Heart right ventricle (tissue), 16 donors: ENCODE data around the gene UNC5CL. TPM values are rescaled to one million over a fixed set of nuclear protein-coding genes. Genes with fewer than 3 reads are reported as not detected.

Experiments used
- ATAC-seq, 8 donors: fragments of 200-7000 bp; cut with Tn5 transposase; one replicate each; pipeline ENCODE4 v1.9.1; 2020; ENCODE audit warnings: mild to moderate bottlenecking in 8 of 8, moderate library complexity in 8 of 8, moderate number of reproducible peaks in 1 of 8
- DNase-seq, 2 donors: peaks; one replicate each; pipeline ENCODE4 v3.0.0-alpha.2; 2020
- H3K27ac ChIP-seq, 10 donors: fragments of 200-600 bp; sonication (generic) in 2 of 10; one replicate each; pipeline versions ENCODE4 v1.5.0 to v1.8.0; 2020 to 2022; ENCODE audit warnings: mild to moderate bottlenecking in 3 of 10
- H3K27me3 ChIP-seq, 7 donors: fragments of 200-600 bp; one replicate each; pipeline ENCODE4 v1.8.0; 2021 to 2022; ENCODE audit warnings: mild to moderate bottlenecking in 2 of 7
- H3K36me3 ChIP-seq, 9 donors: fragments of 200-600 bp; sonication (generic) in 1 of 9; one replicate each; pipeline versions ENCODE4 v1.5.0 to v1.8.0; 2020 to 2022; ENCODE audit warnings: mild to moderate bottlenecking in 2 of 9
- H3K4me1 ChIP-seq, 9 donors: fragments of 200-600 bp; sonication (generic) in 1 of 9; one replicate each; pipeline versions ENCODE4 v1.5.0 to v1.8.0; 2020 to 2022; ENCODE audit warnings: mild to moderate bottlenecking in 4 of 9
- H3K4me3 ChIP-seq, 10 donors: fragments of 200-600 bp; sonication (generic) in 2 of 10; one replicate each; pipeline versions ENCODE4 v1.5.0 to v1.8.0; 2020 to 2022; ENCODE audit warnings: mild to moderate bottlenecking in 7 of 10, moderate library complexity in 2 of 10
- H3K9me3 ChIP-seq, 11 donors: fragments of 200-600 bp in 10 of 11; sonication (generic) in 2 of 11; one replicate each; pipeline versions ENCODE4 v1.5.0 to v1.8.0; 2013 to 2022; ENCODE audit warnings: mild to moderate bottlenecking in 2 of 11, control low read depth in 1 of 11, moderate library complexity in 1 of 11
- CTCF ChIP-seq, 9 donors: fragments of 200-600 bp; sonication (generic) in 2 of 9; IDR thresholded peaks; one replicate each; pipeline versions ENCODE4 v1.5.0 to v1.8.0; 2021 to 2022; ENCODE audit warnings: antibody characterized with exemption in 9 of 9, mild to moderate bottlenecking in 5 of 9, moderate library complexity in 1 of 9
- WGBS, 2 donors: extraction: QIAGEN DNeasy Blood & Tissue Kit; methylation state at CpG; one replicate each; pipeline ENCODE4 v1.1.7; 2013; ENCODE audit warnings: inconsistent platforms in 1 of 2; 5-methylcytosine and 5-hydroxymethylcytosine counted together
- intact Hi-C, 10 donors: fragments of 100-400 bp; cut with DNase I; formaldehyde crosslinking; loops; one replicate each; pipeline versions ENCODE4 v1.11.1 to v1.14.2; 2022
- polyA plus RNA-seq, 2 donors: library from polyadenylated mRNA; stranded (reverse); fragments of 200-250 nt; gene quantifications; one replicate each; pipeline ENCODE4 v1.2.3, GENCODE V29; 2013
- total RNA-seq, 10 donors: library from RNA; stranded (reverse); fragmentation: NEBNext Ultra II Directional in 3 of 10; extraction: Animal tissue kit (Norgen Biotek cat#: 25700) in 3 of 10; gene quantifications; one replicate each; pipeline versions ENCODE4 v1.2.1 to v1.2.4, GENCODE V29; 2021 to 2023
- donor health status: Arrhythmogenic right ventricular cardiomyopathy.
- donor health status: ischemic (EF 13 %, LVEDD 7.1; RV severe dilation, severe dysfunction).
- donor health status: healthy with polysubstance abuse.
- donor health status: DM: no; HTN: yes; CAD: no.
- donor health status: DM: no; HTN: no; CAD: no.
- donor health status: ischemic (EF 25% LVEDD 6.9; RV normal size, moderate dysfunction).
- donor health status: ischemic (EF 25% LVEDD 5.7; RV mildly dilated, moderate dysfunction).
- donor health status: healthy.
- donor health status: DM: yes; HTN: yes; CAD: no.
- donor health status: Ischemic cardiomyopathy.
- donor health status: ischemic (EF 35%, LVEDD 5.7; RV mildly dilated, moderate dysfunction).
- donor health status: nonischemic (EF 11% LVEDD 7.7; RV severe dilation, severe dysfunction).
- donor health status: DM: yes; HTN: yes; CAD: no.
- donor health status: PGD.
- donor health status: ischemic (EF 29% LVEDD 5.4; RV normal size, mild dysfunction).
- donor health status: nonischemic (EF 23%, LVEDD 6.1; RV moderate dilation, normal function).

UNC5CL gene
- total and polyA plus RNA-seq, 12 donors = 0.19 to 1.9 (median 0.45) TPM

DNA sequence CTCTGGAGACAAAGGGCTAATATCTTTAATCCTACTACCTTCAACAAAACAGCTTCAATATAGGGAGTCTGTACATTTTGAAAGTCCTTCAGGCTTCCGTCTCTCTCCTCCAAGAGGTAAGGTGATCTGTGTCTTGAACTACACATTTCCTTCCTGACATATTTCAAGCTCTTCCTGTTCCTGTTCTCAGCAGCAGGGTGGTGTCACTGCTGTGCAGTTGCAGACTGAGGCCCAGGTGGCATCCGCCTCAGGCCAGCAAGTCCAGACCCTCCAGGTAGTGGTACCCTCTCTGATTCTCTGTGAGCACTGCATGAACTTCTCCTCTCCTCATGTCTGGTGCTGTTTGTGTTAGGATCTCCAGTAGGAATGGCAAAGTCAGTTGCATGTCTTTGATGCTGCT, 41.6 kb upstream of the UNC5CL start:
- Histone ChIP-seq H3K36me3 (peaks cover 0 to 72% (median 32%) of the 10 kb centered on the region in 9 donors), H3K9me3 (no peaks in the 10 kb centered on the region), H3K27me3 (no peaks in the 10 kb centered on the region), H3K27ac (peak overlapping the region in 1 of 10 donors; percentile 76), H3K4me1 (peaks cover 0 to 28% (median 10%) of the 10 kb centered on the region in 9 donors), H3K4me3 (no peak overlapping the region)
- DNase-seq = no peak
- WGBS, 2 donors = 66 to 74% methylated on average over 2 of the region's 2 CpGs
- no peak for TF ChIP-seq CTCF (IDR thresholded peaks at IDR 0.05)
- no peak for ATAC-seq
- intact Hi-C loops = no loop called here

- peaks cover 6 to 43% (median 26%) of the 10 kb centered on the region in 9 donors for H3K4me1 ChIP-seq
- intact Hi-C loops = no loop called here
- ATAC-seq = no peak
Observed at GRCh38 chr6:41079080-41079479, 40.1 kb upstream of the UNC5CL start.

GRCh38 chr6:41078101-41078500, 39.1 kb upstream of the UNC5CL start:
- ATAC-seq = no peak
- no peak overlapping the region for H3K27ac ChIP-seq
- no peaks in the 10 kb centered on the region for H3K9me3 ChIP-seq
- H3K4me1 ChIP-seq = peaks cover 6 to 45% (median 27%) of the 10 kb centered on the region in 9 donors
- H3K27me3 ChIP-seq = no peaks in the 10 kb centered on the region
- no peak overlapping the region for H3K4me3 ChIP-seq
- TF ChIP-seq CTCF (IDR thresholded peaks at IDR 0.05) = no peak
- WGBS, 2 donors = 92 to 94% methylated on average over 3 of the region's 3 CpGs
- peaks cover 0 to 47% (median 17%) of the 10 kb centered on the region in 9 donors for H3K36me3 ChIP-seq
- DNase-seq = no peak
- intact Hi-C loops = no loop called here

More at GRCh38 chr6:41079080-41079479, 40.1 kb upstream of the UNC5CL start:
- Histone ChIP-seq H3K9me3 (no peaks in the 10 kb centered on the region), H3K36me3 (peaks cover 0 to 56% (median 19%) of the 10 kb centered on the region in 9 donors), H3K27me3 (no peaks in the 10 kb centered on the region), H3K27ac (no peak overlapping the region), H3K4me3 (no peak overlapping the region)
- TF ChIP-seq CTCF (IDR thresholded peaks at IDR 0.05) = no peak
- DNase-seq = no peak
- 94 to 98% methylated on average over 1 of the region's 1 CpG for WGBS, 2 donors

DNA sequence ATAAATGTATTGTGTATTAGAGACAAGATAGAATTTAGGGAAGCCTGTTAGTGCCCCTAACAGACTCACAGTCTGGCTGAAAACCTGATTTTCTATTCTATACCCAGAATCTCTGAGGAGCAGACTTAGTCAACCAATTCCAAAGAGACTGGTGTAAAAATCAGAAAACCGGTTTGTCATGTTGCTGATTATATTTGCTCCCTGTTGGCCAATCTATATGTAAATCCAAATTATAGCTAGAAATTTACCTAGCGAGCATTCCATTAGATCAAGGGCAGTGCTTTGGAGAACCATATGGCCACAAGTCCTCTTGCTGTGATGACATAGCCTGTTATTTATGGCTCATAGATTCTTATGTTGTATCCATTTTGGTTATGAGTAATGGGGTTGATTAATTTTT, 38.5 kb upstream of the UNC5CL start:
- Histone ChIP-seq H3K4me1 (peaks cover 6 to 45% (median 27%) of the 10 kb centered on the region in 9 donors), H3K36me3 (peaks cover 0 to 41% (median 17%) of the 10 kb centered on the region in 9 donors), H3K9me3 (no peaks in the 10 kb centered on the region), H3K4me3 (no peak overlapping the region), H3K27me3 (no peaks in the 10 kb centered on the region), H3K27ac (no peak overlapping the region)
- no peak for TF ChIP-seq CTCF (IDR thresholded peaks at IDR 0.05)
- no peak for DNase-seq
- 95 to 98% methylated on average over 2 of the region's 2 CpGs for WGBS, 2 donors
- ATAC-seq = no peak
- intact Hi-C loops = no loop called here
